ENCODE measurements around the gene CPLX4.

CPLX4 gene

GRCh38 chr18:59332986-59333385, 14.5 kb upstream of the CPLX4 start:
- no peak for DNase-seq (ENCODE audit: low spot score)
- TF ChIP-seq CTCF (IDR thresholded peaks at IDR 0.05; ENCODE audit: extremely low read depth, missing control alignments), result no peak

GRCh38 chr18:59328683-59329082, 10.2 kb upstream of the CPLX4 start:
- DNase-seq (ENCODE audit: low spot score), result no peak
- TF ChIP-seq CTCF (IDR thresholded peaks at IDR 0.05; ENCODE audit: extremely low read depth, missing control alignments), result no peak

GRCh38 chr18:59325965-59326364, 7.5 kb upstream of the CPLX4 start:
- TF ChIP-seq CTCF (IDR thresholded peaks at IDR 0.05; ENCODE audit: extremely low read depth, missing control alignments), result no peak
- DNase-seq (ENCODE audit: low spot score), result no peak

GRCh38 chr18:59324623-59324971, 6.1 kb upstream of the CPLX4 start:
- no peak for DNase-seq (ENCODE audit: low spot score)
- TF ChIP-seq CTCF (IDR thresholded peaks at IDR 0.05; ENCODE audit: extremely low read depth, missing control alignments), result no peak

- no peak for DNase-seq (ENCODE audit: low spot score)
- no peak for TF ChIP-seq CTCF (IDR thresholded peaks at IDR 0.05; ENCODE audit: extremely low read depth, missing control alignments)
Observed at GRCh38 chr18:59323931-59324622, 5.6 kb upstream of the CPLX4 start.

GRCh38 chr18:59311631-59312030, 6.8 kb downstream of the CPLX4 start:
- DNase-seq (ENCODE audit: low spot score), result no peak
- TF ChIP-seq CTCF (IDR thresholded peaks at IDR 0.05; ENCODE audit: extremely low read depth, missing control alignments), result no peak

- no peak for DNase-seq (ENCODE audit: low spot score)
- TF ChIP-seq CTCF (IDR thresholded peaks at IDR 0.05; ENCODE audit: extremely low read depth, missing control alignments), result no peak
Observed at GRCh38 chr18:59308938-59309260, 9.6 kb downstream of the CPLX4 start.
